Thyroid gland (tissue), 4 donors: ENCODE data around the gene SH3RF3.

Experiments
- POLR2A ChIP-seq, 2 donors: fragments of 450-650 bp; IDR thresholded peaks; one replicate each; pipeline ENCODE4 v1.6.1; 2017; ENCODE audit warnings: antibody characterized with exemption in 2 of 2, mild to moderate bottlenecking in 2 of 2, moderate library complexity in 1 of 2
- TF ChIP-seq, protein P1 (sequence below), 6 experiments: fragments of 200-600 bp in 3 of 6; fragments of 450-650 bp in 3 of 6; sonication (generic) in 3 of 6; IDR thresholded peaks; one replicate each; pipeline ENCODE4 v1.5.1; 2016 to 2019; ENCODE audit warnings: antibody characterized with exemption in 6 of 6, mild to moderate bottlenecking in 2 of 6, inconsistent platforms in 1 of 6, moderate library complexity in 1 of 6

DNA sequence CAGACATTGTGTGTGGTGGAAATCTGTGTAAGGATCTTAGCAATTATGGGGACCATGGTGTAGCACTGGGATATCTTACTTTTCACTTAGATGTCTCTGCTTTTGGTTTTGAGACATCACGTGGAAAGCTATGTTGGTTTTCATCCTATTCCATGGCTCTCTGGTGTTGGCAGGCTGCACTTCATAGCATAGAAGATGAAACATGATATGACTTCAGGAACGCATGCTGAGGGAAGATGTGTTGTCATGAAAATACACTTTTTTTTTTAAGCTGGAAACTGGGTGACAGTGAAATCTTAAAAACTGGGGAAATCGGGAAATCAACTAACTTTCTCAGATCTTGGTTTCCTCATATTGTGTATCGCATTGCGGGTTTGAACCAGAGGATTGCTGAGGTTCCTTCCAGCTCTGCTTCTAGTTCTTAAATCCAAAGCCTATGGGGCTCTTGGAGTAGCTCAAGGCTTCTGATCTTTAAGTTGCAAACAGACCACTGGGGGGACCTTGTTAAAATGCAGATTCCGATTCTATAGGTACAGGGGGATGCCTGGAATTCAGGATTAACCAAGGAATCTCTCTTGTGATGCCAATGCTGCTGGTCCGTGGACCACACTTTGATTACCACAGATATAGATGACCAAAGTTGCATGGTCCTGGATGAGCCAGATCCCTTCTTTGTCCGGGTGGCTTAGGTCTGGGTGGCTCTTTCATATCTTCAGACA, 160.7 kb downstream of the SH3RF3 start:
- TF ChIP-seq, protein P1, sequence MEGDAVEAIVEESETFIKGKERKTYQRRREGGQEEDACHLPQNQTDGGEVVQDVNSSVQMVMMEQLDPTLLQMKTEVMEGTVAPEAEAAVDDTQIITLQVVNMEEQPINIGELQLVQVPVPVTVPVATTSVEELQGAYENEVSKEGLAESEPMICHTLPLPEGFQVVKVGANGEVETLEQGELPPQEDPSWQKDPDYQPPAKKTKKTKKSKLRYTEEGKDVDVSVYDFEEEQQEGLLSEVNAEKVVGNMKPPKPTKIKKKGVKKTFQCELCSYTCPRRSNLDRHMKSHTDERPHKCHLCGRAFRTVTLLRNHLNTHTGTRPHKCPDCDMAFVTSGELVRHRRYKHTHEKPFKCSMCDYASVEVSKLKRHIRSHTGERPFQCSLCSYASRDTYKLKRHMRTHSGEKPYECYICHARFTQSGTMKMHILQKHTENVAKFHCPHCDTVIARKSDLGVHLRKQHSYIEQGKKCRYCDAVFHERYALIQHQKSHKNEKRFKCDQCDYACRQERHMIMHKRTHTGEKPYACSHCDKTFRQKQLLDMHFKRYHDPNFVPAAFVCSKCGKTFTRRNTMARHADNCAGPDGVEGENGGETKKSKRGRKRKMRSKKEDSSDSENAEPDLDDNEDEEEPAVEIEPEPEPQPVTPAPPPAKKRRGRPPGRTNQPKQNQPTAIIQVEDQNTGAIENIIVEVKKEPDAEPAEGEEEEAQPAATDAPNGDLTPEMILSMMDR (IDR thresholded peaks at IDR 0.05): no peak
- no peak for TF ChIP-seq POLR2A (IDR thresholded peaks at IDR 0.05)
